Measurements from ENCODE around the gene CLCNKA.
A peak's percentile ranks its signal among the peaks of the same experiment; 100 is the strongest.
"Not testable (repeated sequence)": the region's sequence is repeated elsewhere in the genome, so short reads cannot be mapped to it uniquely, and the experiment has no call there.

CLCNKA gene

GRCh38 chr1:16042096-16042495, 20.3 kb downstream of the CLCNKA start:
- no peak for DNase-seq (ENCODE audit: low spot score)

- not testable (repeated sequence) for DNase-seq (ENCODE audit: low spot score)
Observed at GRCh38 chr1:16042654-16043053, 20.8 kb downstream of the CLCNKA start.

- DNase-seq (ENCODE audit: low spot score) = no peak
Observed at GRCh38 chr1:16043521-16043920, 21.7 kb downstream of the CLCNKA start, which contains the start of gene CLCNKB. CLCNKB (plus strand) TSS chr1:16043782; CDS start chr1:16044493, 711 bp downstream.

GRCh38 chr1:16043950-16044349, 22.1 kb downstream of the CLCNKA start:
- DNase-seq (ENCODE audit: low spot score) = no peak

- no peak for DNase-seq (ENCODE audit: low spot score)
Observed at GRCh38 chr1:16046842-16047241, 25.0 kb downstream of the CLCNKA start.

- DNase-seq (ENCODE audit: low spot score) = no peak
Observed at GRCh38 chr1:16047791-16048475, 26.1 kb downstream of the CLCNKA start.

GRCh38 chr1:16048573-16049189, 26.8 kb downstream of the CLCNKA start:
- DNase-seq (ENCODE audit: low spot score) = peak; percentile 25

GRCh38 chr1:16050328-16050727, 28.5 kb downstream of the CLCNKA start:
- no peak for DNase-seq (ENCODE audit: low spot score)

- DNase-seq (ENCODE audit: low spot score) = no peak
Observed at GRCh38 chr1:16051039-16051438, 29.2 kb downstream of the CLCNKA start.

- DNase-seq (ENCODE audit: low spot score) = not testable (repeated sequence)
Observed at GRCh38 chr1:16051949-16052348, 30.1 kb downstream of the CLCNKA start.

- peak; percentile 47 for DNase-seq (ENCODE audit: low spot score)
Observed at GRCh38 chr1:16053781-16054502, 32.1 kb downstream of the CLCNKA start.

GRCh38 chr1:16054598-16055540, 33.0 kb downstream of the CLCNKA start:
- no peak for DNase-seq (ENCODE audit: low spot score)

GRCh38 chr1:16055613-16056520, 34.0 kb downstream of the CLCNKA start:
- peak; percentile 84 for DNase-seq (ENCODE audit: low spot score)

GRCh38 chr1:16056521-16056912, 34.7 kb downstream of the CLCNKA start:
- not testable (repeated sequence) for DNase-seq (ENCODE audit: low spot score)

GRCh38 chr1:16057314-16057915, 35.6 kb downstream of the CLCNKA start:
- DNase-seq (ENCODE audit: low spot score) = not testable (repeated sequence)

- not testable (repeated sequence) for DNase-seq (ENCODE audit: low spot score)
Observed at GRCh38 chr1:16058394-16059120, 36.7 kb downstream of the CLCNKA start.

GRCh38 chr1:16061266-16061665, 39.4 kb downstream of the CLCNKA start:
- DNase-seq (ENCODE audit: low spot score) = no peak

GRCh38 chr1:16061989-16062686, 40.3 kb downstream of the CLCNKA start:
- not testable (repeated sequence) for DNase-seq (ENCODE audit: low spot score)

- not testable (repeated sequence) for DNase-seq (ENCODE audit: low spot score)
Observed at GRCh38 chr1:16062687-16063075, 40.8 kb downstream of the CLCNKA start.
